D341Med (cell line): ENCODE measurements around the gene EPHA3.

Experiments used
- DNase-seq: peaks from one replicate; pipeline ENCODE4 v3.0.0; 2012; ENCODE audit warnings: low spot score

EPHA3 gene

GRCh38 chr3:89154416-89154815 lies 47.0 kb downstream of the EPHA3 start:
- DNase-seq: no peak

GRCh38 chr3:89155811-89156210 lies 48.4 kb downstream of the EPHA3 start:
- DNase-seq: no peak

GRCh38 chr3:89157575-89157974 lies 50.2 kb downstream of the EPHA3 start:
- DNase-seq: no peak

- DNase-seq: no peak
Measured at GRCh38 chr3:89159605-89160004, 52.2 kb downstream of the EPHA3 start.

GRCh38 chr3:89164774-89165173 lies 57.4 kb downstream of the EPHA3 start:
- no peak for DNase-seq

- no peak for DNase-seq
Measured at GRCh38 chr3:89165636-89166263, 58.3 kb downstream of the EPHA3 start.

GRCh38 chr3:89171687-89172545 lies 64.5 kb downstream of the EPHA3 start:
- no peak for DNase-seq

- DNase-seq: no peak
Measured at GRCh38 chr3:89173546-89173945, 66.1 kb downstream of the EPHA3 start.

- no peak for DNase-seq
Measured at GRCh38 chr3:89179355-89180001, 72.1 kb downstream of the EPHA3 start.

- no peak for DNase-seq
Measured at GRCh38 chr3:89180334-89180733, 72.9 kb downstream of the EPHA3 start.

- no peak for DNase-seq
Measured at GRCh38 chr3:89182056-89182455, 74.6 kb downstream of the EPHA3 start.

- no peak for DNase-seq
Measured at GRCh38 chr3:89184151-89184995, 77.0 kb downstream of the EPHA3 start.

- no peak for DNase-seq
Measured at GRCh38 chr3:89186456-89186855, 79.0 kb downstream of the EPHA3 start.

- no peak for DNase-seq
Measured at GRCh38 chr3:89198591-89198990, 91.2 kb downstream of the EPHA3 start.

- DNase-seq: no peak
Measured at GRCh38 chr3:89212619-89213018, 105.2 kb downstream of the EPHA3 start.

GRCh38 chr3:89216016-89216739 lies 108.8 kb downstream of the EPHA3 start:
- no peak for DNase-seq

- no peak for DNase-seq
Measured at GRCh38 chr3:89217148-89217685, 109.8 kb downstream of the EPHA3 start.

- DNase-seq: no peak
Measured at GRCh38 chr3:89221924-89222323, 114.5 kb downstream of the EPHA3 start.

GRCh38 chr3:89223188-89223587 lies 115.8 kb downstream of the EPHA3 start:
- DNase-seq: no peak

GRCh38 chr3:89227218-89227617 lies 119.8 kb downstream of the EPHA3 start:
- DNase-seq: no peak

- no peak for DNase-seq
Measured at GRCh38 chr3:89227634-89228033, 120.2 kb downstream of the EPHA3 start.
